NCI-H526 treated with DMSO at 0.1 percent for 48 hours (cell line): Measurements from ENCODE around the gene MIX23.

Source experiments
- DNase-seq: peaks from one replicate; lab custom pipeline; 2025; lab: John Stamatoyannopoulos, UW

Gene MIX23

GRCh38 chr3:122351612-122352011 is 31.4 kb downstream of the MIX23 start:
- no peak for DNase-seq

- no peak for DNase-seq
Measured at GRCh38 chr3:122350814-122351418, 32.1 kb downstream of the MIX23 start.

DNA sequence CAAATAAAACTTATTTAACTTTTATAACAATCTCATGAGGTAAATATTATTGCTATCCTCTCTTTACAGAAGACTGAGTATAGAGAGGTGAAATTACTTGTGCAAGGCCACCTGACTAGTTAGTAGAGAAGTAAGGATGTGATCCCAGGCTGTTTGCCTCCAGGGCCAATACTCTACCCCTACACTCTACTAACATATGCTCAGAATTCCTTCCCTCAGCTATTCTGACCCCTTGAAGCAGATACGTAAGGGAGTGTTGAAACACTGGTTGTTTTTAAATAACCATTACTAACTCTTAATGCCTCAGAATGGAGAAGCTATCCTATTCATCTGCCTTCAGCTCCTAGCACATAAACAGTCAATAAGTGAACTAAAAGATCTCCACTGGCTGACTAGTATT is 33.9 kb downstream of the MIX23 start:
- no peak for DNase-seq

DNA sequence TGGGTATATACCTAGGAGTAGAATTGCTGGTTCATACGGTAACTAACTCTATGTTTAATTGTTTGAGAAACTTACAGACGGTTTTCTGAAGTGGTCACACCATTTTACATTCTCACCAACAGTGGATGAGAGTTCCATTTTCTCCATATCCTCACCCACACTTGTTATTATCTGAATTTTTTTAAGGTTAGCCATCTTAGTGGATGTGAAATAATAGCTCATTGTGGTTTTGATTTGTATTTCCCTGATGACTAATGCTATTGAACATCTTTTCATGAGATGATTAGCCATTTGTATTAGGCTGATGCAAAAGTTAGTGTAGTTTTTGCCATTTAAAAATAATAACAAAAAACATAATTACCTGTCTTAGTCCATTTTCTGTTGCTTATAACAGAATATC is 39.4 kb downstream of the MIX23 start:
- no peak for DNase-seq

GRCh38 chr3:122342803-122343202 is 40.2 kb downstream of the MIX23 start:
- DNase-seq: no peak

DNA sequence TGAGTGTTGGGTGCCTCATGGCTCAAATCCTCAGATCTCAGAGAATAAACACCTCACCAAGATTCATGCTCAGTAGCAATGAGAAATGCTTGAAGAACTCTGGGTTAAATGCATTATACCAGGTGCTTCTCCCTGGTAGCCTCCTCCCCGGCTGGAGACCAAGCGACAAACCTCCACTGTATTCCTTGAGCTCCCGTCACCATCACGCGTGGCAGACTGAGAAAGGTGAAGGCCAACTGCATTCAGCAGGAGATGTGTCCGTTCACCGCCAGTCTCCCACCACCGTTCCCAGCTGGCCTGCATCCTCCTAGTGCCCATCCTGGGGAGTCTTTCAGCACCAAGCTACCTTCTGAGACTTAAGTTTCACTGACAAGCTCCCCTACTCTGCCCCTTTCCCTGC is 50.5 kb downstream of the MIX23 start:
- DNase-seq: no peak

GRCh38 chr3:122331886-122332285 is 51.1 kb downstream of the MIX23 start:
- no peak for DNase-seq

DNA sequence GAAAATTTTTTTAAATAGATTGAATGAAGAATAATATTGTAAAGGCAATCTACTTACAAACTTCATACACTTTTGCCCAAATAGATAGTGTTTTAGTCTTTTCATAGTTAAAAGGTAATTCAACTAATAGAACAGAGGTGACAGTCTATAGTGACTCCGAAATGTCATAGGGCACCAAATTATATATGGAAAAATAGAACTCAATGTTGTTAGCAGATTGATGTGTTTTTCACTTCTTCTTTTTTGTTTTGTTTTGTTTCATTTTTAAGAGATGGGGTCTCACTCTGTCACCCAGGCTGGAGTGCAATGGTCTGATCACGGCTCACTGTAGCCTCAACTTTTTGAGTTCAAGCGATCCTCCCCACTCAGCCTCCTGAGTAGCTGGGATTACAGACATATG is 57.3 kb downstream of the MIX23 start:
- DNase-seq: no peak

GRCh38 chr3:122324871-122325323 is 58.1 kb downstream of the MIX23 start, which contains the start of gene CSTA:
Gene CSTA, plus strand, starts transcription at chr3:122325248. Its CDS starts 45 bp downstream, at chr3:122325293.
- no peak for DNase-seq

GRCh38 chr3:122322095-122323075 is 60.6 kb downstream of the MIX23 start:
- DNase-seq: no peak

DNA sequence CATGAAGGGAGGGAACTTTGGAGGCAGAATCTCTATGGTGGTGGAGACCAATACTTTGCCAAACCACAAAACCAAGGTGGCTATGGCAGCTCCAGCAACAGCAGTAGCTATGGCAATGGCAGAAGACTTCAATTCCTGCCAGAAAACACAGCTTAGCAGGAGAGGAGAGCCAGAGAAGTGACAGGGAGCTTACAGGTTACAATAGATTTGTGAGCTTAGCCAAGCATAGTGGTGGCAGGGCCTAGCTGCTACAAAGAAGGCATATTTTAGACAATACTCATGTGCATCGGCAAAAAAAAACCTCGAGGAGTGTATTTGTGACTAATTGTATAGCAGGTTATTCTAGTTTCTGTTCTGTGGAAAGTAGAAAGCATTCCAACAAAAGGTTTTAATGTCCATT is 64.4 kb downstream of the MIX23 start:
- no peak for DNase-seq

DNA sequence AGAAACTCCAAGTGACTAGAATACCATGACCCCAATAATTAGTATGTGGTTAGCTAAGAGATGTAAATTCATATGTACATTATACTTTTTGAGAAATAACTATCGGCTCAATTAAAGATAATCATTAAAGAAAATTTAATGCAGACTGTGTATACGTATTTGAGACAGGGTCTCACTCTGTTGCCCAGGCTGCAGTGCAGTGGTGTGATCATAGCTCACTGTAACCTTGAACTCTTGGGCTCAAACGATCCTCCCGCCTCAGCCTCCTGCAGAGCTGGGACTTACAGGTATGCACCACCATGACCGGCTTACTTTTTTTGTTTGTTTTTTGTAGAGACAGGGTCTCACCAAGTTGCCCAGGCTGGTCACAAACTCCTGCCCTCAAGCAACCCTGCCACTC is 66.7 kb downstream of the MIX23 start:
- DNase-seq: no peak

GRCh38 chr3:122315619-122316018 is 67.4 kb downstream of the MIX23 start:
- no peak for DNase-seq

DNA sequence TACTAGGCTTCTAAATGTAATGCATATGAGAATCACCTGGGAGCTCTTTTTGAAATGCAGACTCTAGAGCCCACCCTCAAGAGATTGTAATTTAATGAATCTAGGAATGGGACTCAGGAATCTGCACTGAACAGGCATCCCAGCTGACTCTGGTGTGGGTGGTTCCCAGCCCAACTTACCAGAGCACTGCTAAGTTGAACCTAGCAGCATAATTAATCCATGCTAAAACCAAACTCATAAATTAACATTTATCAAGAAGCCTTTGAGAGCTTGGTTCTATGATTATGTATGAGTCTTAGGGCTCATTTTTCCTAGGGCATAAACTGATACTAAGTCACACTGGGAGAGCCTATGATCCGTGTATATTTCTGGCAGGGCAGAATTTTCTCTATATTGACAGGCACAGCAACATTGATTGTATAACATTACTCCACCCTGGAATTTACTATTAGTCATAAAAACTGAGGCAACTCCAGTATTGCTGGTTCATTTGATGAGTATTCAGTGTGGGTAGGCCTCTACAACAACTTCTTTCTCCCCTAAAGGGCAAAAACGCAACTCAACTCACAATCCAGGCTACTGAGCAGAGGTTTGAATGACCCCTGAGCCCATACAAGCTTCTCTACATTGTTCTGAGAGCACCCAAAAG is 68.7 kb downstream of the MIX23 start:
- no peak for DNase-seq

DNA sequence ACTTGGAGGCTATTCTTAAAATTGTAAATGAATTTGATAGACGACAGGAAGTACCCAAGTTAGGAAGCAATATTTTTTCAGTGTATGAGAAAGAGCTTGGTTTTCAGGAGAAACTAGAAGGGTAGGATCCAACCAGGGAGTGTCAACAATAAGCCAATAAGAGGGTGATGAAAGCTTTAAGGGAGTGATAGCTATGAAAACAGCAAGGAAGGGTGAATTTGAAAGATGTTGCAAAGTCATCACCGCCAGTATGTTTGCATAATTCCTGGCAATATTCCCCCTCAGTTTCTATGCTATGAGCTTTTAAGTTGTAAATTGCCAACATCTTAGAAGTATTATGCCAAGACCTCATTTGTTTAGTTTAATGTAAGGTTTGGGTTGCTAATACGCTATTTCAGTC is 69.8 kb downstream of the MIX23 start:
- DNase-seq: no peak

DNA sequence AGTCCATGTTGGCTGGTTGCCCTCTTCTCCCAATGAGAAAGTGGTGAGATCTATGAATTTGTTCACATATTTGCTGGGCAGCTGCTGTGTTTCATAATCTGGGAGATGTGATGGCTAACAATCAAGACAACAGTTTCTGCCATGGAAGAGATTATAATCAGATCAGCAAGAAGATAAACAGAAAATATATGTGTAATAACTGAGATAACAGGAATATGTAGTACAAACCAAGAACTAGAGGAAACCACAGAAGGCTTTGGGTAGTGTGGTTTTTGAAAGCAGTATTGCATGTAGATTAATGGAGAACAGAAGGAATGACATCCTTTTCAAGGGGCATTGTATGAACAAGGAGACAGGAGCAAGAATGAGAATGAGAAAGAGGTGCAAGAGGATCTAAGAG is 70.2 kb downstream of the MIX23 start:
- DNase-seq: no peak

GRCh38 chr3:122310361-122310760 is 72.7 kb downstream of the MIX23 start:
- no peak for DNase-seq
